Measurements from ENCODE around the gene TNNC2.

TNNC2 gene

DNA sequence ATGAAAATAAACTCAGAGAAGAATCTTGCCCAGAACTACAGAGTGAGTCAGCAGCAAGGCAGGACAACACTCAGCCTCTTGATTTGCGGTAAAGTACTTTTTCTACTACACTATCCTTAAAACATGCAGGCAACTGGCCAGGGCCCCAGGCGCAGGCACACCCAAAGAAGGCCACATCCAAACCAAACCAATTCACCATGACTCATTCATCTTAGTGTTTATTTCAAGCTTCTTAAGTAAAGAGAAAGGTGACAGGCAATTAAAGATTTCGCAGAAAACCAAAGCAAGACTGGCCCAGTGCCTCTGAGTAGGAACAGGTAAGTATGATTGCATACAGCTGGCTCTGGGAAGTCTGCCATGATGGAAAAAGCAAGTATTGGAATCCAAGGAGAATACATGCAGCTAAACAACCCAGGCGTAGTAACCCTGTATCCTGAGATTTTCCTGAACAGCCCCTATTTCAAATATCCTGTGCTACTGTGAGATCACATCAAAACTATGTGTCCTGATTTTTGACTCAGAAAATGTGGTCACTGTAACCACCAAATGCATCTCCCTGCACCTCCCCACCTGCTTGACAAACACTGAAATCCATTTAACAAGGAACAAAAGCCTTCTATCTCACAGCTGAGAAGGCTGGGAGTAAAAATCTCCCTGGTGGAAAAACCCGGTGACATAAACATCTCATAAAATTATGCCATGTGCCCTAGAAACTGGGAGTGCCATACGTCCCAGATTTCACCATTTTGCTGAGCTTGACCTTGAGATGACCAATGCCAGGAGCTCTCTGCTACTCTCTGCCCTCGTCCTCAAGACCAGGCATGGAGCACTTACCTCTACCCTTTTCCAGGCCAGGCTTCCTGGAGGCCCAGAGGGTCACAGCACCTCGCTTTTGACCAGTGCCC, 47.8 kb downstream of the TNNC2 start:
- DNase-seq: no peak

DNA sequence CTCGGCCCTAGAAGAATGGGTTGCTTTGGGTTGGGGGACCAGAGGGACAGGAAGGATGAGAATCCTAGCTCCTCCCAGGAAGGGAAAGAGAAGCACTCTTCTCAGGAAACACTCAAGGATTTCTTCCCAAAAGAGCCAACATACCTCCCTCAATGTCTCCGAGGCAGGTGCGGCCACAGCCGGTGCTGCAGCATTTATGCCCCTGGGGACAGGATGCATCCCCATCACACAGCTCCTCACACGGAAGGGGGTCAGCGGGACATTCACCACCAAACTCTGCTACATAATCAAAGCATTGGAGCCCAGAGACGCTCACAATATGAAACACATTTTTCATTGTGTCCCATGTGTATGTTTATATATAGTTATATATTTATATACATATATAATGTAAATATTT, 50.2 kb downstream of the TNNC2 start:
- no peak for DNase-seq

DNA sequence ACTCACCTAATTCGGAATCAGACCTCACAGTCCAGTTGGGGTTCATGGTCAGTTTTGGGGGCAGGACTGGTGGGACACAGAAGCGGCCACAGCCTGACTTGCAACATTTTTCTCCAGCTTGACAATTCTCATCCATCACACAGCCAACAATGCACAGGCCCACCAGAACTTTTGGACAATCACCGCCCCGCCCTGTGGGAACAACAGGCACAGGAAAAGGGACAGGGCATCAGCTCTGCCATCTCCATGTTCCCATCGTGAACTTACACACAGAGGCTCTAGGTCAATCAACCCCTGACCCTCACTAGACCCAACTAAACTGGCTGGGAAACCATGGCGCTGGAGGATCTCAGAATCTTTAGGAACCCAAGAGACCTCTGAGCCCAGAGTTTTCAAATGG, 51.7 kb downstream of the TNNC2 start:
- DNase-seq: no peak

DNA sequence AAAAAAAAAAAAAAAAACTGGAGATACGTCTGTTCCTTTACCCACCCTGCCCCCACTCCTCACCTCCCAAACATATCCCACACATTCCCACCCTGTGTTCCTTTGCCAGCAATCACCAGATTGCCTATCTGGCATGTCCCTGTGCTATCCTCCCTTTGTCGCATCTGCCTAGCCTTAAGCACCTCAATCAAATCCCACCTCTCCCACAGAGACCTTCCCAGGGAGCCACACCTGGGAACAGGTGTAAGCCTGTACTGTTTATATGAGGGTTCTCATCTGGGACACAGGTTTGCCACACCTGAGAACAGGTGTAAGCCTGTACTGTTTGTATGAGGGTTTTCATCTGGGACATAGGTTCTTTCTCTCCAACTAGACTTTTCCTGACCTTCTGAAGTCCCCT, 52.2 kb downstream of the TNNC2 start:
- no peak for DNase-seq
